Measurements from ENCODE around the gene SLC25A19. TPM values are rescaled to one million over a fixed set of nuclear protein-coding genes. Genes with fewer than 3 reads are reported as not detected.
A peak's percentile ranks its signal among the peaks of the same experiment; 100 is the strongest.

SLC25A19 gene
- total and polyA plus RNA-seq, 9 of the 15 experiments (the other 6 are each of a cell fraction or from before 2014, with no cell fraction given): 33.4 to 76.6 (median 55.3) TPM

DNA sequence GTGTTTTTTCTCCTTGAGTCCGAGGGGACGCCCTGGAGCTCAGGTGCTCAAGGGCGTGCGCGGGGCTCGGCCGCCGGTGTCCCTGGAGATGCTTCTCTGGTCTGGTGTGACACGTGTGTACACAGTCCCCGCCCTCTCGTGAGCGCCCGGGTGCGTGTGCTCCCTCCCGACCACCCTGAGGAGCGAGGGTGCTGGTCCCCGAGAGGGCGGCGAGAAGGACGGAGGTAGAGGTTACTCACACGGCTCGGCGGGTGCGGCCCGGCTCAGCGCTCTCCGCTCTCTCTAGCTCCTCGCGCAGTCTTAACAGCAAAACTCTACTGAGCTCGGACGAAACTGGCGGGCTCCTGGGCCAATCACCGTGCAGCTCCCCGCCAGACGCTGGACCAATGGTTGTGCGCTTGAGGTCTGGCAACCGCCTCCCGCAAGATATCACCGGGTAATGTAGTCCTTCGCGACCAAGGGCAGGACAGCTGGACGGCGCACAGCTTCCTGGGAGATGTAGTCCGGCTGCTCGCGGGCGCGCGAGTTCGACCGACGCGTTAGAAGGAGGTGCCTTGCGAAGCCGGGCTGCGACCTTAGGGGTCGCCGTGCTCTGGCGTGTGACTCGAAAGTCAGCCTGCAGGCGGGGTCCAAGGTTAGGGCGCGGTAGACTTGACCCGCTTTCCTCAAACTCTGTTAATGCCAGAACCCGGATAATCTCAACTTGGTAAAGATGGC lies at the start of gene SLC25A19 (continued):
- TF ChIP-seq, protein P1, sequence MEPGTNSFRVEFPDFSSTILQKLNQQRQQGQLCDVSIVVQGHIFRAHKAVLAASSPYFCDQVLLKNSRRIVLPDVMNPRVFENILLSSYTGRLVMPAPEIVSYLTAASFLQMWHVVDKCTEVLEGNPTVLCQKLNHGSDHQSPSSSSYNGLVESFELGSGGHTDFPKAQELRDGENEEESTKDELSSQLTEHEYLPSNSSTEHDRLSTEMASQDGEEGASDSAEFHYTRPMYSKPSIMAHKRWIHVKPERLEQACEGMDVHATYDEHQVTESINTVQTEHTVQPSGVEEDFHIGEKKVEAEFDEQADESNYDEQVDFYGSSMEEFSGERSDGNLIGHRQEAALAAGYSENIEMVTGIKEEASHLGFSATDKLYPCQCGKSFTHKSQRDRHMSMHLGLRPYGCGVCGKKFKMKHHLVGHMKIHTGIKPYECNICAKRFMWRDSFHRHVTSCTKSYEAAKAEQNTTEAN (CRISPR knock-in tag; IDR thresholded peaks at IDR 0.05): no peak
- no peak for TF ChIP-seq JUNB (CRISPR knock-in tag; conservative IDR thresholded peaks at IDR 0.05)
- TF ChIP-seq, protein P2, sequence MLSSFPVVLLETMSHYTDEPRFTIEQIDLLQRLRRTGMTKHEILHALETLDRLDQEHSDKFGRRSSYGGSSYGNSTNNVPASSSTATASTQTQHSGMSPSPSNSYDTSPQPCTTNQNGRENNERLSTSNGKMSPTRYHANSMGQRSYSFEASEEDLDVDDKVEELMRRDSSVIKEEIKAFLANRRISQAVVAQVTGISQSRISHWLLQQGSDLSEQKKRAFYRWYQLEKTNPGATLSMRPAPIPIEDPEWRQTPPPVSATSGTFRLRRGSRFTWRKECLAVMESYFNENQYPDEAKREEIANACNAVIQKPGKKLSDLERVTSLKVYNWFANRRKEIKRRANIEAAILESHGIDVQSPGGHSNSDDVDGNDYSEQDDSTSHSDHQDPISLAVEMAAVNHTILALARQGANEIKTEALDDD (IDR thresholded peaks at IDR 0.05): peak; percentile 97
- TF ChIP-seq TAF15 (IDR thresholded peaks at IDR 0.05; ENCODE audit: low read depth, low read length): no peak
- TF ChIP-seq, protein P3, sequence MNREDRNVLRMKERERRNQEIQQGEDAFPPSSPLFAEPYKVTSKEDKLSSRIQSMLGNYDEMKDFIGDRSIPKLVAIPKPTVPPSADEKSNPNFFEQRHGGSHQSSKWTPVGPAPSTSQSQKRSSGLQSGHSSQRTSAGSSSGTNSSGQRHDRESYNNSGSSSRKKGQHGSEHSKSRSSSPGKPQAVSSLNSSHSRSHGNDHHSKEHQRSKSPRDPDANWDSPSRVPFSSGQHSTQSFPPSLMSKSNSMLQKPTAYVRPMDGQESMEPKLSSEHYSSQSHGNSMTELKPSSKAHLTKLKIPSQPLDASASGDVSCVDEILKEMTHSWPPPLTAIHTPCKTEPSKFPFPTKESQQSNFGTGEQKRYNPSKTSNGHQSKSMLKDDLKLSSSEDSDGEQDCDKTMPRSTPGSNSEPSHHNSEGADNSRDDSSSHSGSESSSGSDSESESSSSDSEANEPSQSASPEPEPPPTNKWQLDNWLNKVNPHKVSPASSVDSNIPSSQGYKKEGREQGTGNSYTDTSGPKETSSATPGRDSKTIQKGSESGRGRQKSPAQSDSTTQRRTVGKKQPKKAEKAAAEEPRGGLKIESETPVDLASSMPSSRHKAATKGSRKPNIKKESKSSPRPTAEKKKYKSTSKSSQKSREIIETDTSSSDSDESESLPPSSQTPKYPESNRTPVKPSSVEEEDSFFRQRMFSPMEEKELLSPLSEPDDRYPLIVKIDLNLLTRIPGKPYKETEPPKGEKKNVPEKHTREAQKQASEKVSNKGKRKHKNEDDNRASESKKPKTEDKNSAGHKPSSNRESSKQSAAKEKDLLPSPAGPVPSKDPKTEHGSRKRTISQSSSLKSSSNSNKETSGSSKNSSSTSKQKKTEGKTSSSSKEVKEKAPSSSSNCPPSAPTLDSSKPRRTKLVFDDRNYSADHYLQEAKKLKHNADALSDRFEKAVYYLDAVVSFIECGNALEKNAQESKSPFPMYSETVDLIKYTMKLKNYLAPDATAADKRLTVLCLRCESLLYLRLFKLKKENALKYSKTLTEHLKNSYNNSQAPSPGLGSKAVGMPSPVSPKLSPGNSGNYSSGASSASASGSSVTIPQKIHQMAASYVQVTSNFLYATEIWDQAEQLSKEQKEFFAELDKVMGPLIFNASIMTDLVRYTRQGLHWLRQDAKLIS (CRISPR knock-in tag; IDR thresholded peaks at IDR 0.05): peak; percentile 73; the same call in 1 of the 2 replicates
- no peak for TF ChIP-seq ZBTB33 (CRISPR knock-in tag; IDR thresholded peaks at IDR 0.05)
- peak; percentile 61 for TF ChIP-seq FIP1L1 (IDR thresholded peaks at IDR 0.05; ENCODE audit: low read depth, low read length, poor library complexity, severe bottlenecking)
- TF ChIP-seq RFX5 (IDR thresholded peaks at IDR 0.05; ENCODE audit: low read depth, low read length): peak; percentile 51; the same call in 1 of the 2 replicates
- no peak for TF ChIP-seq GATAD2A (IDR thresholded peaks at IDR 0.05)
- TF ChIP-seq SIN3A (IDR thresholded peaks at IDR 0.05; ENCODE audit: borderline replicate concordance in 2 of 2, control insufficient read depth in 1 of 2, low read depth in 2 of 2, low read length in 2 of 2): peak in 1 of 2 experiments; percentile 50; a peak in 2 of 4 replicates
- peak; percentile 68 for TF ChIP-seq NR2C2 (CRISPR knock-in tag; IDR thresholded peaks at IDR 0.05)
- peak; percentile 96 for TF ChIP-seq NR2C2 (tag; IDR thresholded peaks at IDR 0.05)
- TF ChIP-seq ZNF551 (CRISPR knock-in tag; IDR thresholded peaks at IDR 0.05): no peak
- peak in 1 of 2 experiments; percentile 67; a peak in 2 of 4 replicates for TF ChIP-seq RCOR1 (IDR thresholded peaks at IDR 0.05; ENCODE audit: borderline replicate concordance in 1 of 2, low read depth in 2 of 2, low read length in 2 of 2)
- TF ChIP-seq CHD2 (IDR thresholded peaks at IDR 0.05; ENCODE audit: low read depth, low read length): peak; percentile 87
- peak; percentile 92 to 94 for TF ChIP-seq SIX5 (IDR thresholded peaks at IDR 0.05; ENCODE audit: borderline replicate concordance in 1 of 2, insufficient read depth in 1 of 2, low read depth in 1 of 2, low read length in 2 of 2)
- TF ChIP-seq NFE2 (IDR thresholded peaks at IDR 0.05; ENCODE audit: low read depth): 0 out of 2 replicates have a peak, but pooled peaks have one; percentile 0
- TF ChIP-seq YY1 (IDR thresholded peaks at IDR 0.05; ENCODE audit: borderline replicate concordance in 1 of 3, control insufficient read depth in 1 of 3, extremely low read depth in 1 of 3, insufficient read depth in 3 of 3, insufficient read length in 1 of 3, insufficient replicate concordance in 2 of 3, low read depth in 1 of 3, low read length in 2 of 3): peak in 2 of 3 experiments; percentile 68 to 85
